ENCODE measurements around the gene PODN.

Gene PODN

GRCh38 chr1:53076721-53077598 lies 14.9 kb downstream of the PODN start:
- Histone ChIP-seq H3K27ac (replicated peaks) (no peak overlapping the region), H3K4me3 (replicated peaks; ENCODE audit: insufficient read depth, low read length) (no peak overlapping the region), H3K27me3 (ENCODE audit: insufficient read depth, poor library complexity, severe bottlenecking) (no peaks in the 10 kb centered on the region)
- no peak for DNase-seq (ENCODE audit: low read depth in 1 of 2, low spot score in 1 of 2)
- TF ChIP-seq, protein P1, sequence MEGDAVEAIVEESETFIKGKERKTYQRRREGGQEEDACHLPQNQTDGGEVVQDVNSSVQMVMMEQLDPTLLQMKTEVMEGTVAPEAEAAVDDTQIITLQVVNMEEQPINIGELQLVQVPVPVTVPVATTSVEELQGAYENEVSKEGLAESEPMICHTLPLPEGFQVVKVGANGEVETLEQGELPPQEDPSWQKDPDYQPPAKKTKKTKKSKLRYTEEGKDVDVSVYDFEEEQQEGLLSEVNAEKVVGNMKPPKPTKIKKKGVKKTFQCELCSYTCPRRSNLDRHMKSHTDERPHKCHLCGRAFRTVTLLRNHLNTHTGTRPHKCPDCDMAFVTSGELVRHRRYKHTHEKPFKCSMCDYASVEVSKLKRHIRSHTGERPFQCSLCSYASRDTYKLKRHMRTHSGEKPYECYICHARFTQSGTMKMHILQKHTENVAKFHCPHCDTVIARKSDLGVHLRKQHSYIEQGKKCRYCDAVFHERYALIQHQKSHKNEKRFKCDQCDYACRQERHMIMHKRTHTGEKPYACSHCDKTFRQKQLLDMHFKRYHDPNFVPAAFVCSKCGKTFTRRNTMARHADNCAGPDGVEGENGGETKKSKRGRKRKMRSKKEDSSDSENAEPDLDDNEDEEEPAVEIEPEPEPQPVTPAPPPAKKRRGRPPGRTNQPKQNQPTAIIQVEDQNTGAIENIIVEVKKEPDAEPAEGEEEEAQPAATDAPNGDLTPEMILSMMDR (IDR thresholded peaks at IDR 0.05; ENCODE audit: insufficient read depth, low read length), result no peak
- TF ChIP-seq POLR2AphosphoS5 (IDR thresholded peaks at IDR 0.05; ENCODE audit: low read depth) (no peak), GABPA (IDR thresholded peaks at IDR 0.05; ENCODE audit: low read depth) (no peak), SPI1 (IDR thresholded peaks at IDR 0.05; ENCODE audit: borderline replicate concordance, low read depth) (no peak)
- TF ChIP-seq, protein P2, sequence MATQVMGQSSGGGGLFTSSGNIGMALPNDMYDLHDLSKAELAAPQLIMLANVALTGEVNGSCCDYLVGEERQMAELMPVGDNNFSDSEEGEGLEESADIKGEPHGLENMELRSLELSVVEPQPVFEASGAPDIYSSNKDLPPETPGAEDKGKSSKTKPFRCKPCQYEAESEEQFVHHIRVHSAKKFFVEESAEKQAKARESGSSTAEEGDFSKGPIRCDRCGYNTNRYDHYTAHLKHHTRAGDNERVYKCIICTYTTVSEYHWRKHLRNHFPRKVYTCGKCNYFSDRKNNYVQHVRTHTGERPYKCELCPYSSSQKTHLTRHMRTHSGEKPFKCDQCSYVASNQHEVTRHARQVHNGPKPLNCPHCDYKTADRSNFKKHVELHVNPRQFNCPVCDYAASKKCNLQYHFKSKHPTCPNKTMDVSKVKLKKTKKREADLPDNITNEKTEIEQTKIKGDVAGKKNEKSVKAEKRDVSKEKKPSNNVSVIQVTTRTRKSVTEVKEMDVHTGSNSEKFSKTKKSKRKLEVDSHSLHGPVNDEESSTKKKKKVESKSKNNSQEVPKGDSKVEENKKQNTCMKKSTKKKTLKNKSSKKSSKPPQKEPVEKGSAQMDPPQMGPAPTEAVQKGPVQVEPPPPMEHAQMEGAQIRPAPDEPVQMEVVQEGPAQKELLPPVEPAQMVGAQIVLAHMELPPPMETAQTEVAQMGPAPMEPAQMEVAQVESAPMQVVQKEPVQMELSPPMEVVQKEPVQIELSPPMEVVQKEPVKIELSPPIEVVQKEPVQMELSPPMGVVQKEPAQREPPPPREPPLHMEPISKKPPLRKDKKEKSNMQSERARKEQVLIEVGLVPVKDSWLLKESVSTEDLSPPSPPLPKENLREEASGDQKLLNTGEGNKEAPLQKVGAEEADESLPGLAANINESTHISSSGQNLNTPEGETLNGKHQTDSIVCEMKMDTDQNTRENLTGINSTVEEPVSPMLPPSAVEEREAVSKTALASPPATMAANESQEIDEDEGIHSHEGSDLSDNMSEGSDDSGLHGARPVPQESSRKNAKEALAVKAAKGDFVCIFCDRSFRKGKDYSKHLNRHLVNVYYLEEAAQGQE (IDR thresholded peaks at IDR 0.05; ENCODE audit: insufficient replicate concordance, low read depth), result no peak

- DNase-seq (ENCODE audit: low read depth in 1 of 2, low spot score in 1 of 2), result no peak
- no peak overlapping the region for H3K27ac ChIP-seq (replicated peaks)
- no peak for TF ChIP-seq POLR2AphosphoS5 (IDR thresholded peaks at IDR 0.05; ENCODE audit: low read depth)
- TF ChIP-seq, protein P2 (IDR thresholded peaks at IDR 0.05; ENCODE audit: insufficient replicate concordance, low read depth), result no peak
- TF ChIP-seq GABPA (IDR thresholded peaks at IDR 0.05; ENCODE audit: low read depth), result no peak
- TF ChIP-seq, protein P1 (IDR thresholded peaks at IDR 0.05; ENCODE audit: insufficient read depth, low read length), result no peak
- no peak for TF ChIP-seq SPI1 (IDR thresholded peaks at IDR 0.05; ENCODE audit: borderline replicate concordance, low read depth)
- no peaks in the 10 kb centered on the region for H3K27me3 ChIP-seq (ENCODE audit: insufficient read depth, poor library complexity, severe bottlenecking)
- H3K4me3 ChIP-seq (replicated peaks; ENCODE audit: insufficient read depth, low read length), result no peak overlapping the region
These were observed 15.6 kb downstream of the PODN start for GRCh38 chr1:53077599-53077965.

DNA sequence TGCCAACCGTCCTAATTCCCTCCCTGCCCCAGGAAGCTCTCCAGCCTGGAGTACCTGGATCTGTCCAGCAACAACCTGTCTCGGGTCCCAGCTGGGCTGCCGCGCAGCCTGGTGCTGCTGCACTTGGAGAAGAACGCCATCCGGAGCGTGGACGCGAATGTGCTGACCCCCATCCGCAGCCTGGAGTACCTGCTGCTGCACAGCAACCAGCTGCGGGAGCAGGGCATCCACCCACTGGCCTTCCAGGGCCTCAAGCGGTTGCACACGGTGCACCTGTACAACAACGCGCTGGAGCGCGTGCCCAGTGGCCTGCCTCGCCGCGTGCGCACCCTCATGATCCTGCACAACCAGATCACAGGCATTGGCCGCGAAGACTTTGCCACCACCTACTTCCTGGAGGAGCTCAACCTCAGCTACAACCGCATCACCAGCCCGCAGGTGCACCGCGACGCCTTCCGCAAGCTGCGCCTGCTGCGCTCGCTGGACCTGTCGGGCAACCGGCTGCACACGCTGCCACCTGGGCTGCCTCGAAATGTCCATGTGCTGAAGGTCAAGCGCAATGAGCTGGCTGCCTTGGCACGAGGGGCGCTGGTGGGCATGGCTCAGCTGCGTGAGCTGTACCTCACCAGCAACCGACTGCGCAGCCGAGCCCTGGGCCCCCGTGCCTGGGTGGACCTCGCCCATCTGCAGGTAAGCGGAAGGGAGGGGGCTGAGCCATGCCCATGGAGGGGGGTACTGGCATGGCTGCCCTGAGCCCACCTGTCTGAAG lies 16.5 kb downstream of the PODN start:
- TF ChIP-seq, protein P1 (IDR thresholded peaks at IDR 0.05; ENCODE audit: insufficient read depth, low read length), result no peak
- TF ChIP-seq POLR2AphosphoS5 (IDR thresholded peaks at IDR 0.05; ENCODE audit: low read depth) (no peak), SPI1 (IDR thresholded peaks at IDR 0.05; ENCODE audit: borderline replicate concordance, low read depth) (no peak), GABPA (IDR thresholded peaks at IDR 0.05; ENCODE audit: low read depth) (no peak)
- TF ChIP-seq, protein P2 (IDR thresholded peaks at IDR 0.05; ENCODE audit: insufficient replicate concordance, low read depth), result no peak

More for the DNA sequence above, 16.5 kb downstream of the PODN start:
- Histone ChIP-seq H3K4me3 (replicated peaks; ENCODE audit: insufficient read depth, low read length) (no peak overlapping the region), H3K27me3 (ENCODE audit: insufficient read depth, poor library complexity, severe bottlenecking) (no peaks in the 10 kb centered on the region), H3K27ac (replicated peaks) (no peak overlapping the region)
- no peak for DNase-seq (ENCODE audit: low read depth in 1 of 2, low spot score in 1 of 2)

Measured in HL-60 (cell line).